HFFc6 (cell line): Measurements from ENCODE around the gene SMAD1. TPM values are rescaled to one million over a fixed set of nuclear protein-coding genes. Genes with fewer than 3 reads are reported as not detected.

Experiments used
- DNase-seq: peaks from one replicate; pipeline ENCODE4 v3.0.0-alpha.2; 2018
- H3K27ac Mint-ChIP-seq: 2 replicates; pipeline ENCODE4 v1.8.0; 2020; ENCODE audit warnings: mild to moderate bottlenecking, mixed read lengths
- H3K27me3 Mint-ChIP-seq: 2 replicates; pipeline ENCODE4 v1.8.0; 2021; ENCODE audit warnings: mild to moderate bottlenecking, moderate library complexity, mixed read lengths; ENCODE audit not compliant: insufficient read depth
- H3K36me3 Mint-ChIP-seq: 2 replicates; pipeline ENCODE4 v1.8.0; 2021; ENCODE audit warnings: low read depth, mixed read lengths
- H3K4me1 Mint-ChIP-seq: 2 replicates; pipeline ENCODE4 v1.8.0; 2020; ENCODE audit warnings: low read depth, mixed read lengths
- H3K4me3 Mint-ChIP-seq: 2 replicates; pipeline ENCODE4 v1.8.0; 2020; ENCODE audit warnings: mild to moderate bottlenecking, moderate library complexity, mixed read lengths
- H3K9me3 Mint-ChIP-seq: 2 replicates; pipeline ENCODE4 v1.8.0; 2020; ENCODE audit warnings: mild to moderate bottlenecking, mixed read lengths
- total RNA-seq, 6 experiments: library from RNA; stranded (reverse); fragmentation: NEBNext Ultra II Directional; extraction: Animal tissue kit (Norgen Biotek cat#: 25700); gene quantifications; 2 replicates in 1 of 6; 3 replicates in 5 of 6; pipeline ENCODE4 v1.2.3, GENCODE V29; 2021
- TF ChIP-seq, protein P1 (sequence below): fragments of 200-600 bp; sonication (generic); IDR thresholded peaks from 2 replicates; pipeline ENCODE4 v1.5.0; 2021; ENCODE audit warnings: antibody characterized with exemption, mild to moderate bottlenecking

SMAD1 gene
- total RNA-seq, 6 experiments from 2014 or later: 9.2 to 11.2 (median 10.3) TPM

DNA sequence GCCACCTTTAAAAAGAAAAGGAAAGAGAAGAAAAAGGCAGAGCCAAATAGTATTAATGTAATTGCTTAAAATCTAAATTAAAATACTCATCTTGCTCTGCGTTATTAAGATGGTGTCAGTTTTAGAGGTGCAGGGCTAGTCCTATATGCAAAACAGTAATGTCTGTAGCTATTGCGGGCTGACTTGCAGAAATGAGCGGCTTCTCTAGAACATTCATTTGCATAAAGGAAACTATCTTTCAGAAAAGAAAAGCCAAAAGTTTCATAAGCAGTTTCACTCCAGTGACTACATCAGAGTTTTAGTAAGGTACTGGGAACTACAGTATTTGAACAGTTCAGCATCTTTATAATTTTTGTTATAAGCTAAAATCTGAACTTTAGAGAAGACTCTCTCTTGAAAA is 6.0 kb downstream of the SMAD1 start:
- no peak for DNase-seq
- no peaks in the 10 kb centered on the region for H3K9me3 Mint-ChIP-seq
- no peak overlapping the region for H3K27ac Mint-ChIP-seq
- no peaks in the 10 kb centered on the region for H3K4me1 Mint-ChIP-seq
- H3K36me3 Mint-ChIP-seq: no peaks in the 10 kb centered on the region
- H3K4me3 Mint-ChIP-seq: no peak overlapping the region
- TF ChIP-seq, protein P1, sequence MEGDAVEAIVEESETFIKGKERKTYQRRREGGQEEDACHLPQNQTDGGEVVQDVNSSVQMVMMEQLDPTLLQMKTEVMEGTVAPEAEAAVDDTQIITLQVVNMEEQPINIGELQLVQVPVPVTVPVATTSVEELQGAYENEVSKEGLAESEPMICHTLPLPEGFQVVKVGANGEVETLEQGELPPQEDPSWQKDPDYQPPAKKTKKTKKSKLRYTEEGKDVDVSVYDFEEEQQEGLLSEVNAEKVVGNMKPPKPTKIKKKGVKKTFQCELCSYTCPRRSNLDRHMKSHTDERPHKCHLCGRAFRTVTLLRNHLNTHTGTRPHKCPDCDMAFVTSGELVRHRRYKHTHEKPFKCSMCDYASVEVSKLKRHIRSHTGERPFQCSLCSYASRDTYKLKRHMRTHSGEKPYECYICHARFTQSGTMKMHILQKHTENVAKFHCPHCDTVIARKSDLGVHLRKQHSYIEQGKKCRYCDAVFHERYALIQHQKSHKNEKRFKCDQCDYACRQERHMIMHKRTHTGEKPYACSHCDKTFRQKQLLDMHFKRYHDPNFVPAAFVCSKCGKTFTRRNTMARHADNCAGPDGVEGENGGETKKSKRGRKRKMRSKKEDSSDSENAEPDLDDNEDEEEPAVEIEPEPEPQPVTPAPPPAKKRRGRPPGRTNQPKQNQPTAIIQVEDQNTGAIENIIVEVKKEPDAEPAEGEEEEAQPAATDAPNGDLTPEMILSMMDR: no peak
- H3K27me3 Mint-ChIP-seq: no peaks in the 10 kb centered on the region

DNA sequence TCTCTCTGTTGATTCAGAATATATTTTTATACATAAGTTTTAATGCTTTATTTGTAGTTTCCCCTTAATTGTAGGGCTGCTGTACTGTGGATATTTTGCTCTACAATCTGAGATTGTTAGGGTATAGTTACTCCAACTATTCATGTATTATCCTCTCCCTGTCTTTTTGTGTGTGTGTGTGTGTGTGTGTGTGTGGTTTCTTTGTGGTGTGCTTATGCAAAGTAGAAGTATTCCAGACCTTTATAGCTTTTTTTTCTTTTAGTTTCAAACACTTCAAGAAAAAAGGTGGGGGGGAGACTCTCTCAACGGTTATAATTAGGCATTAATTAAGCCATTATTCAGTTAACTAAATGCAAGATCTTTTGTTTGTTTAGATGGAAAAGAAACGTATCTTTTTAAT is 6.7 kb downstream of the SMAD1 start:
- TF ChIP-seq, protein P1: no peak
- DNase-seq: no peak
- Mint-ChIP-seq H3K36me3 (no peaks in the 10 kb centered on the region), H3K9me3 (no peaks in the 10 kb centered on the region), H3K4me3 (no peak overlapping the region), H3K4me1 (no peaks in the 10 kb centered on the region), H3K27ac (no peak overlapping the region), H3K27me3 (no peaks in the 10 kb centered on the region)

DNA sequence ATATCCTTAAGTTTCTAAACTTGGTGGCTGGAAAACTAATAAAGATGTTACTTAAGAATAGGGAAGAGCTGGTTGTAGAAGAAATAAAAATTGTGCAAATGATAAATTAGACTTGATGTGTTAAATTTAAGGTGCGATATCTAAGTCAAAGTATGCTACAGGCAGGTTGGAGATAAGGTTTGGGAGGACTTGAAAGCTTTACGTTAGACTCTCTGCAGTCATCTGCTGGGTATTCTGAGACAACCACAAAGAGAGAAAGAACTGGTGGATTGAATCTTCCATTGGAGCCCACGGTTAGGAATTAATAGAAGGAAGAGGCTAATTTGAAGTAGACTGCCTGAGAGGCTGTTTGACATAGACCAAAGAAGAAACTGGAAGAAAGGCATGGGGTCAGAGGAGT is 7.9 kb downstream of the SMAD1 start:
- no peak for DNase-seq
- Mint-ChIP-seq H3K4me3 (no peak overlapping the region), H3K27me3 (no peaks in the 10 kb centered on the region), H3K9me3 (no peaks in the 10 kb centered on the region), H3K27ac (no peak overlapping the region), H3K4me1 (no peaks in the 10 kb centered on the region), H3K36me3 (no peaks in the 10 kb centered on the region)
- TF ChIP-seq, protein P1: no peak

DNA sequence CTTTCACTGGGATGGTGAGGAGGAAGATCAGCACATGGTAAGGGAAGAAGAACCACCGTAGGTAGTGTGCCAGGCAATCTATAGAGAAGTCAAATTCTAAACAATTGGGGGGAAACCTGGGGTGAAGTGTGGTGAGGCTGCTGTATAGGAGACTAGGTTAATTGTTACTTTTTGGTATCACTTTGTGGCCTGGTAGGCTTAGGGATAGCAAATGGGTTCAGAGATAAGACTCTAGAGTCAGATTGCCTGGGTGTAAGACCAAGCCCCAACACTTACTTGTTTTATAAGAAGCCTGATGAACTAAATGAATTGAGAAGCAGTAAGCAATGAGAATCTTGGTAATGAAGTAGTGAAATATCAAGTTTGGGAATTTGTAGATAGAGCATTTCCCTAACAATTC is 8.7 kb downstream of the SMAD1 start:
- Mint-ChIP-seq H3K9me3 (no peaks in the 10 kb centered on the region), H3K4me3 (no peak overlapping the region), H3K4me1 (no peaks in the 10 kb centered on the region), H3K27me3 (no peaks in the 10 kb centered on the region), H3K27ac (no peak overlapping the region), H3K36me3 (no peaks in the 10 kb centered on the region)
- DNase-seq: no peak
- TF ChIP-seq, protein P1: no peak

DNA sequence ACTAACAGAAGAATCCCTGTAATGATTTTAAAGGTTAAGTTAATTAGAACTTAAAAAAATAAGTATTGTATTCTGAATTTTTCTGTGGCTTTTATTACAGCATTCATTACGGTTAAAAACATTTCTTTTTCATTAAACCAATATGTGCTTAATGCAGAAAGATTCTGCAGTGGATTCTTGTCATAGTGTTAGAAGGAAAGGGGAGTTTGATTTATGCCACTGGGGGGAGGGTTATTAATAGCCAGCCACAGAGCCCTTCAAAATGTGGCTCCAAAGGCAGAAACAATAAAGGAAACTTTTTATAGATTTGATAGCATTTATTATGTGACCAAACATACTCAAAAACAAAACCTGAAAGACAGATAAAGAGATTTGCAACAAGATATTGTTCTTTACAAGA is 9.1 kb downstream of the SMAD1 start:
- Mint-ChIP-seq H3K9me3 (no peaks in the 10 kb centered on the region), H3K4me3 (no peak overlapping the region), H3K4me1 (no peaks in the 10 kb centered on the region; the same call in 1 of the 2 replicates), H3K27me3 (no peaks in the 10 kb centered on the region), H3K36me3 (no peaks in the 10 kb centered on the region), H3K27ac (no peak overlapping the region)
- TF ChIP-seq, protein P1: no peak
- no peak for DNase-seq

DNA sequence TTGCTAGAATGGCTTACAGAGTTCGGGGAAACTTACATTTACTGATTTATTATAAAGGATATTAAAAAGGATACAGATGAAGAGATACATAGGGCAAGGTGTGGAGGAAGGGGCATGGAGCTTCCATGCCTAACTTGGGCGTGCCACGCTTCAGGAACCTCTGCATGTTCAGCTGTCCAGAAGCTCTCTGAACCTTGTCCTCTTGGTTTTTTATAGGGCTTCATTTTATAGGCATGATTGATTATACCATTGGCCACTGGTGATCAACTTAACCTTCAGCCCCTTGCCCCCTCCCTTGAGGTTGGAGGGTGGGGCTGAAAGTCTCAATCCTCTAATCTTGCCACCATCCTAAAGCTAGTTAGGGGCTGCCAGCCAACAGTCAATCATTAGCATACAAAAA is 10.7 kb downstream of the SMAD1 start:
- Mint-ChIP-seq H3K9me3 (no peaks in the 10 kb centered on the region), H3K4me1 (no peaks in the 10 kb centered on the region; the same call in 1 of the 2 replicates), H3K36me3 (no peaks in the 10 kb centered on the region), H3K4me3 (no peak overlapping the region), H3K27me3 (no peaks in the 10 kb centered on the region), H3K27ac (no peak overlapping the region)
- DNase-seq: no peak
- TF ChIP-seq, protein P1: no peak
